HEK293 (cell line): ENCODE results near the gene GALNT2.

ENCODE experiments used
- CTCF ChIA-PET: fragments of 350-600 bp; formaldehyde crosslinking; extraction: SDS; loops from one replicate; lab custom pipeline; 2021; ENCODE audit warnings: antibody characterized with exemption; lab: Yijun Ruan, JAX
- POLR2A ChIA-PET: fragments of 300-600 bp; formaldehyde crosslinking; extraction: SDS; loops from one replicate; lab custom pipeline; 2020; ENCODE audit warnings: antibody characterized with exemption, inconsistent platforms; lab: Yijun Ruan, JAX
- H3K27ac ChIP-seq: fragments of 200-500 bp; sonication (Bioruptor generic); 2 replicates; pipeline ENCODE4 v1.5.1; 2014; ENCODE audit warnings: low read depth, low read length, control low read depth, inconsistent platforms; ENCODE audit errors: extremely low read depth
- H3K36me3 ChIP-seq, 2 experiments: fragments of 200-500 bp in 1 of 2; sonication (Bioruptor generic) in 1 of 2; 1 replicate in 1 of 2; 2 replicates in 1 of 2; pipeline ENCODE4 v1.5.1; 2014 to 2017; ENCODE audit warnings: inconsistent platforms in 2 of 2, low read length in 2 of 2; ENCODE audit not compliant: control insufficient read depth in 2 of 2, insufficient read depth in 1 of 2
- H3K4me1 ChIP-seq: fragments of 200-500 bp; sonication (Bioruptor generic); 2 replicates; pipeline ENCODE4 v1.5.1; 2014; ENCODE audit warnings: mild to moderate bottlenecking, low read length, inconsistent platforms; ENCODE audit not compliant: control insufficient read depth, insufficient read depth
- H3K4me3 ChIP-seq: 2 replicates; pipeline ENCODE4 v1.5.1; 2011; ENCODE audit warnings: low read depth, mild to moderate bottlenecking, control low read depth, low read length, moderate library complexity
- H3K9me3 ChIP-seq: fragments of 200-500 bp; sonication (Bioruptor generic); 2 replicates; pipeline ENCODE4 v1.5.1; 2014; ENCODE audit warnings: low read depth, low read length, inconsistent platforms; ENCODE audit not compliant: control insufficient read depth, insufficient read depth
- HOXA7 ChIP-seq: sonication (generic); formaldehyde crosslinking; IDR thresholded peaks from 2 replicates; pipeline ENCODE4 v1.8.1; 2022; ENCODE audit warnings: missing genetic modification reagents, borderline replicate concordance
- SCRT1 ChIP-seq: fragments of 450-650 bp; formaldehyde crosslinking; IDR thresholded peaks from 2 replicates; pipeline ENCODE4 v1.5.1; 2016; ENCODE audit warnings: missing biosample characterization, missing genetic modification characterization, borderline replicate concordance
- TRIM28 ChIP-seq: IDR thresholded peaks from 2 replicates; pipeline ENCODE4 v1.6.1; 2011; ENCODE audit warnings: low read length, control low read depth, borderline replicate concordance
- ZBTB17 ChIP-seq: fragments of 450-650 bp; formaldehyde crosslinking; IDR thresholded peaks from 2 replicates; pipeline ENCODE4 v1.5.1; 2016; ENCODE audit warnings: missing biosample characterization, missing genetic modification characterization
- ZBTB21 ChIP-seq: fragments of 450-650 bp; formaldehyde crosslinking; IDR thresholded peaks from 2 replicates; pipeline ENCODE4 v1.5.1; 2017; ENCODE audit warnings: missing biosample characterization, missing genetic modification characterization
- ZFP41 ChIP-seq: fragments of 450-650 bp; formaldehyde crosslinking; IDR thresholded peaks from 2 replicates; pipeline ENCODE4 v1.5.1; 2016; ENCODE audit warnings: missing biosample characterization, missing genetic modification characterization, borderline replicate concordance
- ZNF121 ChIP-seq: fragments of 450-650 bp; formaldehyde crosslinking; IDR thresholded peaks from 2 replicates; pipeline ENCODE4 v1.5.1; 2016; ENCODE audit warnings: missing biosample characterization, missing genetic modification characterization
- ZNF433 ChIP-seq: fragments of 450-650 bp; formaldehyde crosslinking; IDR thresholded peaks from 2 replicates; pipeline ENCODE4 v1.5.1; 2016; ENCODE audit warnings: missing biosample characterization, missing genetic modification characterization, low read depth
- ZNF621 ChIP-seq: fragments of 450-650 bp; formaldehyde crosslinking; IDR thresholded peaks from 2 replicates; pipeline ENCODE4 v1.5.1; 2017; ENCODE audit warnings: missing biosample characterization, missing genetic modification characterization
- ZNF768 ChIP-seq: fragments of 450-650 bp; formaldehyde crosslinking; IDR thresholded peaks from 2 replicates; pipeline ENCODE4 v1.5.1; 2018; ENCODE audit warnings: missing biosample characterization, mild to moderate bottlenecking, missing genetic modification characterization
- TF ChIP-seq, protein P1 (sequence below): fragments of 450-650 bp; formaldehyde crosslinking; IDR thresholded peaks from 2 replicates; pipeline ENCODE4 v1.5.1; 2016; ENCODE audit warnings: missing biosample characterization, missing genetic modification characterization
- TF ChIP-seq, protein P2 (sequence below): fragments of 450-650 bp; formaldehyde crosslinking; IDR thresholded peaks from 2 replicates; pipeline ENCODE4 v1.5.1; 2016; ENCODE audit warnings: missing biosample characterization, missing genetic modification characterization
- TF ChIP-seq, protein P3 (sequence below): fragments of 450-650 bp; formaldehyde crosslinking; IDR thresholded peaks from 2 replicates; pipeline ENCODE4 v1.5.1; 2016; ENCODE audit warnings: missing biosample characterization, missing genetic modification characterization
- TF ChIP-seq, protein P4 (sequence below): fragments of 450-650 bp; formaldehyde crosslinking; IDR thresholded peaks from 2 replicates; pipeline ENCODE4 v1.5.1; 2016; ENCODE audit warnings: missing biosample characterization, missing genetic modification characterization, low read depth
- TF ChIP-seq, protein P5 (sequence below): fragments of 450-650 bp; formaldehyde crosslinking; IDR thresholded peaks from 2 replicates; pipeline ENCODE4 v1.5.1; 2016; ENCODE audit warnings: missing biosample characterization, missing genetic modification characterization
- TF ChIP-seq, protein P6 (sequence below): fragments of 450-650 bp; formaldehyde crosslinking; IDR thresholded peaks from 2 replicates; pipeline ENCODE4 v1.5.1; 2016; ENCODE audit warnings: missing biosample characterization, missing genetic modification characterization, low read depth

Gene GALNT2

DNA sequence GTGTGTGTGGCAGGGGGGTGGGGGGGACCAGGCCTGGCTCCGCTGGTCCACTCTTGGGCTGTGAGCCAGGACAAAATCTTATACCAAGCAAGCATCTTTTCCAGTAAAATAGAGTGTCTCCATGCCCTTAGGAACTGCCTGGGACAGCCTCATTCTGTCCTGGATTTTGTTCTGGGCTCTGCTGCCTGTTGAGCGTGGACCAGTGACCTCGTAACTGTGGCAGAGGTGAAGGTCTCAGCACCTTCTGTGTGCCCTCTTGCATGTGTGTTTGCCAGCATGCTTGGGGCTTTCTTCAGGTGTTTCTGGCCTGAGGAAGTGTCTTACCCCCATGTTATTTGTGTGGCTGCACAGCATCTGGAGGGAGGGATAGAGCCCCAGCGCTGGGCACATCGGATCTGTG, 45.7 kb downstream of the GALNT2 start (continued):
- TF ChIP-seq, protein P1, sequence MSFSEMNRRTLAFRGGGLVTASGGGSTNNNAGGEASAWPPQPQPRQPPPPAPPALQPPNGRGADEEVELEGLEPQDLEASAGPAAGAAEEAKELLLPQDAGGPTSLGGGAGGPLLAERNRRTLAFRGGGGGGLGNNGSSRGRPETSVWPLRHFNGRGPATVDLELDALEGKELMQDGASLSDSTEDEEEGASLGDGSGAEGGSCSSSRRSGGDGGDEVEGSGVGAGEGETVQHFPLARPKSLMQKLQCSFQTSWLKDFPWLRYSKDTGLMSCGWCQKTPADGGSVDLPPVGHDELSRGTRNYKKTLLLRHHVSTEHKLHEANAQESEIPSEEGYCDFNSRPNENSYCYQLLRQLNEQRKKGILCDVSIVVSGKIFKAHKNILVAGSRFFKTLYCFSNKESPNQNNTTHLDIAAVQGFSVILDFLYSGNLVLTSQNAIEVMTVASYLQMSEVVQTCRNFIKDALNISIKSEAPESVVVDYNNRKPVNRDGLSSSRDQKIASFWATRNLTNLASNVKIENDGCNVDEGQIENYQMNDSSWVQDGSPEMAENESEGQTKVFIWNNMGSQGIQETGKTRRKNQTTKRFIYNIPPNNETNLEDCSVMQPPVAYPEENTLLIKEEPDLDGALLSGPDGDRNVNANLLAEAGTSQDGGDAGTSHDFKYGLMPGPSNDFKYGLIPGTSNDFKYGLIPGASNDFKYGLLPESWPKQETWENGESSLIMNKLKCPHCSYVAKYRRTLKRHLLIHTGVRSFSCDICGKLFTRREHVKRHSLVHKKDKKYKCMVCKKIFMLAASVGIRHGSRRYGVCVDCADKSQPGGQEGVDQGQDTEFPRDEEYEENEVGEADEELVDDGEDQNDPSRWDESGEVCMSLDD = no peak
- TF ChIP-seq ZNF768 (tag by site-specific recombination) (no peak), ZBTB17 (0 out of 2 replicates have a peak, but pooled peaks have one; percentile 24), ZFP41 (tag by site-specific recombination) (no peak)

DNA sequence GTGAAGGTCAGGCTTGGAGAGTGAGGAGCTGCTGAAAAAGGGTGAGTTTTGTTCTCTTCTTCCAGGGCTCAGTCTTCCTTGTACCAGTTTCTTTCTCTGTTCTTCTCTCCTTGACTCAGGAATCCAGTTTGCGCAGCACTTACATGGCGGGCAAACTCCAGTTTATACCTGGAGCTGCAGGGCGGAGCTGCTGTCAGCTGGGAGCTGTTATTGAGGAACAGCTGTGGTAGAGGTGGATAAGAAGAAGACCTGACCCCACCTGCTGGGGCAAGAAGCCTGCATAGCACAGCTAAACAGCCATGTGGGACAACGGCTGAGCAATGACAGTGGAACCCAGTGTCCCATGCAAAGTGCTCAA, 46.2 kb downstream of the GALNT2 start:
- TF ChIP-seq TRIM28 (no peak), ZNF433 (tag by site-specific recombination) (no peak), SCRT1 (no peak), ZNF121 (tag by site-specific recombination) (no peak), HOXA7 (no peak), ZBTB21 (tag by site-specific recombination) (no peak), ZNF621 (tag by site-specific recombination) (no peak)
- TF ChIP-seq, protein P2, sequence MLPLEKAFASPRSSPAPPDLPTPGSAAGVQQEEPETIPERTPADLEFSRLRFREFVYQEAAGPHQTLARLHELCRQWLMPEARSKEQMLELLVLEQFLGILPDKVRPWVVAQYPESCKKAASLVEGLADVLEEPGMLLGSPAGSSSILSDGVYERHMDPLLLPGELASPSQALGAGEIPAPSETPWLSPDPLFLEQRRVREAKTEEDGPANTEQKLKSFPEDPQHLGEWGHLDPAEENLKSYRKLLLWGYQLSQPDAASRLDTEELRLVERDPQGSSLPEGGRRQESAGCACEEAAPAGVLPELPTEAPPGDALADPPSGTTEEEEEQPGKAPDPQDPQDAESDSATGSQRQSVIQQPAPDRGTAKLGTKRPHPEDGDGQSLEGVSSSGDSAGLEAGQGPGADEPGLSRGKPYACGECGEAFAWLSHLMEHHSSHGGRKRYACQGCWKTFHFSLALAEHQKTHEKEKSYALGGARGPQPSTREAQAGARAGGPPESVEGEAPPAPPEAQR (tag by site-specific recombination) = no peak
- TF ChIP-seq, protein P3, sequence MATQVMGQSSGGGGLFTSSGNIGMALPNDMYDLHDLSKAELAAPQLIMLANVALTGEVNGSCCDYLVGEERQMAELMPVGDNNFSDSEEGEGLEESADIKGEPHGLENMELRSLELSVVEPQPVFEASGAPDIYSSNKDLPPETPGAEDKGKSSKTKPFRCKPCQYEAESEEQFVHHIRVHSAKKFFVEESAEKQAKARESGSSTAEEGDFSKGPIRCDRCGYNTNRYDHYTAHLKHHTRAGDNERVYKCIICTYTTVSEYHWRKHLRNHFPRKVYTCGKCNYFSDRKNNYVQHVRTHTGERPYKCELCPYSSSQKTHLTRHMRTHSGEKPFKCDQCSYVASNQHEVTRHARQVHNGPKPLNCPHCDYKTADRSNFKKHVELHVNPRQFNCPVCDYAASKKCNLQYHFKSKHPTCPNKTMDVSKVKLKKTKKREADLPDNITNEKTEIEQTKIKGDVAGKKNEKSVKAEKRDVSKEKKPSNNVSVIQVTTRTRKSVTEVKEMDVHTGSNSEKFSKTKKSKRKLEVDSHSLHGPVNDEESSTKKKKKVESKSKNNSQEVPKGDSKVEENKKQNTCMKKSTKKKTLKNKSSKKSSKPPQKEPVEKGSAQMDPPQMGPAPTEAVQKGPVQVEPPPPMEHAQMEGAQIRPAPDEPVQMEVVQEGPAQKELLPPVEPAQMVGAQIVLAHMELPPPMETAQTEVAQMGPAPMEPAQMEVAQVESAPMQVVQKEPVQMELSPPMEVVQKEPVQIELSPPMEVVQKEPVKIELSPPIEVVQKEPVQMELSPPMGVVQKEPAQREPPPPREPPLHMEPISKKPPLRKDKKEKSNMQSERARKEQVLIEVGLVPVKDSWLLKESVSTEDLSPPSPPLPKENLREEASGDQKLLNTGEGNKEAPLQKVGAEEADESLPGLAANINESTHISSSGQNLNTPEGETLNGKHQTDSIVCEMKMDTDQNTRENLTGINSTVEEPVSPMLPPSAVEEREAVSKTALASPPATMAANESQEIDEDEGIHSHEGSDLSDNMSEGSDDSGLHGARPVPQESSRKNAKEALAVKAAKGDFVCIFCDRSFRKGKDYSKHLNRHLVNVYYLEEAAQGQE (tag by site-specific recombination) = no peak
- TF ChIP-seq, protein P4, sequence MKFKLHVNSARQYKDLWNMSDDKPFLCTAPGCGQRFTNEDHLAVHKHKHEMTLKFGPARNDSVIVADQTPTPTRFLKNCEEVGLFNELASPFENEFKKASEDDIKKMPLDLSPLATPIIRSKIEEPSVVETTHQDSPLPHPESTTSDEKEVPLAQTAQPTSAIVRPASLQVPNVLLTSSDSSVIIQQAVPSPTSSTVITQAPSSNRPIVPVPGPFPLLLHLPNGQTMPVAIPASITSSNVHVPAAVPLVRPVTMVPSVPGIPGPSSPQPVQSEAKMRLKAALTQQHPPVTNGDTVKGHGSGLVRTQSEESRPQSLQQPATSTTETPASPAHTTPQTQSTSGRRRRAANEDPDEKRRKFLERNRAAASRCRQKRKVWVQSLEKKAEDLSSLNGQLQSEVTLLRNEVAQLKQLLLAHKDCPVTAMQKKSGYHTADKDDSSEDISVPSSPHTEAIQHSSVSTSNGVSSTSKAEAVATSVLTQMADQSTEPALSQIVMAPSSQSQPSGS (tag by site-specific recombination) = no peak
- TF ChIP-seq, protein P5, sequence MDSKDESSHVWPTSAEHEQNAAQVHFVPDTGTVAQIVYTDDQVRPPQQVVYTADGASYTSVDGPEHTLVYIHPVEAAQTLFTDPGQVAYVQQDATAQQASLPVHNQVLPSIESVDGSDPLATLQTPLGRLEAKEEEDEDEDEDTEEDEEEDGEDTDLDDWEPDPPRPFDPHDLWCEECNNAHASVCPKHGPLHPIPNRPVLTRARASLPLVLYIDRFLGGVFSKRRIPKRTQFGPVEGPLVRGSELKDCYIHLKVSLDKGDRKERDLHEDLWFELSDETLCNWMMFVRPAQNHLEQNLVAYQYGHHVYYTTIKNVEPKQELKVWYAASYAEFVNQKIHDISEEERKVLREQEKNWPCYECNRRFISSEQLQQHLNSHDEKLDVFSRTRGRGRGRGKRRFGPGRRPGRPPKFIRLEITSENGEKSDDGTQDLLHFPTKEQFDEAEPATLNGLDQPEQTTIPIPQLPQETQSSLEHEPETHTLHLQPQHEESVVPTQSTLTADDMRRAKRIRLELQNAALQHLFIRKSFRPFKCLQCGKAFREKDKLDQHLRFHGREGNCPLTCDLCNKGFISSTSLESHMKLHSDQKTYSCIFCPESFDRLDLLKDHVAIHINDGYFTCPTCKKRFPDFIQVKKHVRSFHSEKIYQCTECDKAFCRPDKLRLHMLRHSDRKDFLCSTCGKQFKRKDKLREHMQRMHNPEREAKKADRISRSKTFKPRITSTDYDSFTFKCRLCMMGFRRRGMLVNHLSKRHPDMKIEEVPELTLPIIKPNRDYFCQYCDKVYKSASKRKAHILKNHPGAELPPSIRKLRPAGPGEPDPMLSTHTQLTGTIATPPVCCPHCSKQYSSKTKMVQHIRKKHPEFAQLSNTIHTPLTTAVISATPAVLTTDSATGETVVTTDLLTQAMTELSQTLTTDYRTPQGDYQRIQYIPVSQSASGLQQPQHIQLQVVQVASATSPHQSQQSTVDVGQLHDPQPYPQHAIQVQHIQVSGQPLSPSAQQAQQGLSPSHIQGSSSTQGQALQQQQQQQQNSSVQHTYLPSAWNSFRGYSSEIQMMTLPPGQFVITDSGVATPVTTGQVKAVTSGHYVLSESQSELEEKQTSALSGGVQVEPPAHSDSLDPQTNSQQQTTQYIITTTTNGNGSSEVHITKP (tag by site-specific recombination) = no peak
- TF ChIP-seq, protein P6, sequence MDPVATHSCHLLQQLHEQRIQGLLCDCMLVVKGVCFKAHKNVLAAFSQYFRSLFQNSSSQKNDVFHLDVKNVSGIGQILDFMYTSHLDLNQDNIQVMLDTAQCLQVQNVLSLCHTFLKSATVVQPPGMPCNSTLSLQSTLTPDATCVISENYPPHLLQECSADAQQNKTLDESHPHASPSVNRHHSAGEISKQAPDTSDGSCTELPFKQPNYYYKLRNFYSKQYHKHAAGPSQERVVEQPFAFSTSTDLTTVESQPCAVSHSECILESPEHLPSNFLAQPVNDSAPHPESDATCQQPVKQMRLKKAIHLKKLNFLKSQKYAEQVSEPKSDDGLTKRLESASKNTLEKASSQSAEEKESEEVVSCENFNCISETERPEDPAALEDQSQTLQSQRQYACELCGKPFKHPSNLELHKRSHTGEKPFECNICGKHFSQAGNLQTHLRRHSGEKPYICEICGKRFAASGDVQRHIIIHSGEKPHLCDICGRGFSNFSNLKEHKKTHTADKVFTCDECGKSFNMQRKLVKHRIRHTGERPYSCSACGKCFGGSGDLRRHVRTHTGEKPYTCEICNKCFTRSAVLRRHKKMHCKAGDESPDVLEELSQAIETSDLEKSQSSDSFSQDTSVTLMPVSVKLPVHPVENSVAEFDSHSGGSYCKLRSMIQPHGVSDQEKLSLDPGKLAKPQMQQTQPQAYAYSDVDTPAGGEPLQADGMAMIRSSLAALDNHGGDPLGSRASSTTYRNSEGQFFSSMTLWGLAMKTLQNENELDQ (tag by site-specific recombination) = no peak
- Histone ChIP-seq H3K9me3 (no peaks in the 10 kb centered on the region), H3K4me3 (no peak overlapping the region), H3K36me3 (no peaks in the 10 kb centered on the region), H3K27ac (no peak overlapping the region), H3K4me1 (peaks cover 10% of the 10 kb centered on the region)
- ChIA-PET CTCF (interaction anchor here (0.6 to 1.4 kb wide), 2 partner anchors 102 to 157 kb away, joined by 4 read pairs; no protein-coding TSS in a partner anchor), POLR2A (interaction anchor here (0.9 kb wide), 2 partner anchors 11 to 28 kb away, joined by 3 read pairs; no protein-coding TSS in a partner anchor)
